SK-N-SH (cell line): ENCODE measurements around the gene ARTN. TPM values are rescaled to one million over a fixed set of nuclear protein-coding genes. Genes with fewer than 3 reads are reported as not detected.

Experiments
- CTCF ChIA-PET: fragments of 300-600, 350-600 bp; formaldehyde crosslinking; extraction: SDS; loops from one replicate; lab custom pipeline; 2021; lab: Yijun Ruan, JAX
- POLR2A ChIA-PET: fragments of 350-600 bp; sonication (Branson Sonifier 250); formaldehyde crosslinking; extraction: SDS; loops from one replicate; lab custom pipeline; 2020; ENCODE audit warnings: antibody characterized with exemption, inconsistent platforms; lab: Yijun Ruan, JAX
- DNase-seq: peaks from one replicate; pipeline ENCODE4 v3.0.0; 2012
- H2AFZ ChIP-seq: fragments of 200-600 bp; sonication (generic); 2 replicates; pipeline ENCODE4 v1.8.1; 2016; ENCODE audit warnings: antibody characterized with exemption, mild to moderate bottlenecking, low read depth
- H3F3A ChIP-seq: fragments of 200-600 bp; sonication (generic); replicated peaks from 2 replicates; pipeline ENCODE3; 2016; ENCODE audit warnings: antibody characterized with exemption, mild to moderate bottlenecking; ENCODE audit not compliant: insufficient read depth
- H3K27ac ChIP-seq, 2 experiments: fragments of 200-500 bp in 1 of 2; fragments of 200-600 bp in 1 of 2; sonication (Bioruptor generic) in 1 of 2; sonication (generic), shearing (Covaris generic) in 1 of 2; 2 replicates each; pipeline versions ENCODE4 v1.5.1 to v1.6.1; 2014 to 2016; ENCODE audit warnings: low read depth in 2 of 2, inconsistent platforms in 1 of 2, low read length in 1 of 2, mild to moderate bottlenecking in 1 of 2, mixed read lengths in 1 of 2
- H3K27me3 ChIP-seq: fragments of 200-600 bp; sonication (generic), shearing (Covaris generic); 2 replicates; pipeline ENCODE4 v1.6.1; 2016; ENCODE audit warnings: mixed run types; ENCODE audit not compliant: insufficient read depth
- H3K36me3 ChIP-seq, 2 experiments: fragments of 200-500 bp in 1 of 2; fragments of 200-600 bp in 1 of 2; sonication (Bioruptor generic) in 1 of 2; sonication (generic) in 1 of 2; replicated peaks in 1 of 2; 2 replicates each; pipeline versions ENCODE3 to v1.5.1; 2014 to 2016; ENCODE audit warnings: low read length in 1 of 2, mild to moderate bottlenecking in 1 of 2; ENCODE audit not compliant: insufficient read depth in 2 of 2, control insufficient read depth in 1 of 2
- H3K4me1 ChIP-seq, 2 experiments: fragments of 200-500 bp in 1 of 2; fragments of 200-600 bp in 1 of 2; sonication (Bioruptor generic) in 1 of 2; sonication (generic), shearing (Covaris generic) in 1 of 2; 2 replicates each; pipeline versions ENCODE4 v1.5.1 to v1.6.1; 2014 to 2016; ENCODE audit warnings: low read depth in 1 of 2, low read length in 1 of 2, mixed run types in 1 of 2; ENCODE audit not compliant: insufficient read depth in 2 of 2, control insufficient read depth in 1 of 2
- H3K4me2 ChIP-seq: fragments of 200-600 bp; sonication (generic), shearing (Covaris generic); 2 replicates; pipeline ENCODE4 v1.6.1; 2017; ENCODE audit warnings: mixed run types
- H3K4me3 ChIP-seq, 2 experiments: fragments of 200-500 bp in 1 of 2; fragments of 200-600 bp in 1 of 2; sonication (Bioruptor generic) in 1 of 2; sonication (generic), shearing (Covaris generic) in 1 of 2; 2 replicates each; pipeline versions ENCODE4 v1.5.1 to v1.8.1; 2014 to 2016; ENCODE audit warnings: low read depth in 2 of 2, inconsistent platforms in 1 of 2, low read length in 1 of 2, mild to moderate bottlenecking in 1 of 2, mixed read lengths in 1 of 2, moderate library complexity in 1 of 2
- H3K79me2 ChIP-seq: fragments of 200-600 bp; sonication (generic); 2 replicates; pipeline ENCODE4 v1.8.1; 2017; ENCODE audit warnings: mild to moderate bottlenecking; ENCODE audit not compliant: insufficient read depth
- H3K9ac ChIP-seq: fragments of 200-600 bp; sonication (generic); 2 replicates; pipeline ENCODE4 v1.6.1; 2017; ENCODE audit warnings: mixed run types
- H3K9me2 ChIP-seq: fragments of 200-600 bp; sonication (generic); 2 replicates; pipeline ENCODE4 v1.6.1; 2017; ENCODE audit warnings: mixed run types
- H3K9me3 ChIP-seq: fragments of 200-600 bp; sonication (generic); 2 replicates; pipeline ENCODE4 v1.6.1; 2017; ENCODE audit warnings: mixed run types, mild to moderate bottlenecking, moderate library complexity
- H4K20me1 ChIP-seq: fragments of 200-600 bp; sonication (generic); 2 replicates; pipeline ENCODE4 v1.6.1; 2017; ENCODE audit warnings: mild to moderate bottlenecking, mixed run types; ENCODE audit not compliant: insufficient read depth
- EP300 ChIP-seq, 2 experiments: IDR thresholded peaks; 2 replicates each; pipeline versions ENCODE4 v1.4.0 to v1.6.1; 2012; ENCODE audit warnings: borderline replicate concordance in 1 of 2, low read depth in 1 of 2, low read length in 1 of 2
- EZH2phosphoT487 ChIP-seq: fragments of 200-600 bp; sonication (generic); IDR thresholded peaks from 2 replicates; pipeline ENCODE4 v1.6.1; 2017; ENCODE audit warnings: low read depth, mixed run types, mild to moderate bottlenecking, antibody characterized with exemption, moderate library complexity, borderline replicate concordance
- FOXM1 ChIP-seq: IDR thresholded peaks from 2 replicates; pipeline ENCODE4 v1.4.0; 2012; ENCODE audit warnings: low read depth, mild to moderate bottlenecking
- GATA2 ChIP-seq: sonication (generic); formaldehyde crosslinking; IDR thresholded peaks from 2 replicates; pipeline ENCODE4 v1.5.0; 2020; ENCODE audit warnings: mild to moderate bottlenecking, missing genetic modification reagents
- MXI1 ChIP-seq: IDR thresholded peaks from 2 replicates; pipeline ENCODE4 v1.6.1; 2012; ENCODE audit warnings: mild to moderate bottlenecking, low read depth, low read length, improper control_type of control experiment
- NRF1 ChIP-seq: IDR thresholded peaks from 2 replicates; pipeline ENCODE4 v1.6.1; 2012; ENCODE audit warnings: low read depth, mild to moderate bottlenecking, low read length
- POLR2AphosphoS5 ChIP-seq: IDR thresholded peaks from 2 replicates; pipeline ENCODE4 v1.6.1; 2012; ENCODE audit warnings: low read depth, low read length
- RCOR1 ChIP-seq: fragments of 150-350 bp; IDR thresholded peaks from 2 replicates; pipeline ENCODE4 v1.6.1; 2017; ENCODE audit warnings: antibody characterized with exemption, low read length
- RXRA ChIP-seq: IDR thresholded peaks from 2 replicates; pipeline ENCODE4 v1.4.0; 2012; ENCODE audit warnings: low read depth, mild to moderate bottlenecking, borderline replicate concordance
- TCF12 ChIP-seq: IDR thresholded peaks from 2 replicates; pipeline ENCODE4 v1.4.0; 2012
- TEAD4 ChIP-seq: IDR thresholded peaks from 2 replicates; pipeline ENCODE4 v1.4.0; 2012; ENCODE audit warnings: mild to moderate bottlenecking, borderline replicate concordance; ENCODE audit not compliant: insufficient read depth
- YY1 ChIP-seq: IDR thresholded peaks from 2 replicates; pipeline ENCODE4 v1.4.0; 2012; ENCODE audit warnings: low read depth, mild to moderate bottlenecking
- WGBS: methylation state at CpG from one replicate; pipeline ENCODE4 v1.1.6; 2017; ENCODE audit warnings: low lambda C conversion rate; 5-methylcytosine and 5-hydroxymethylcytosine counted together
- polyA plus RNA-seq, 3 experiments: library from polyadenylated mRNA; depleted of rRNA; stranded (reverse); fragments of >200 nt; gene quantifications; 2 replicates each; pipeline ENCODE4 v1.2.3, GENCODE V29; 2012
- TF ChIP-seq, protein P1 (sequence below): IDR thresholded peaks from 2 replicates; pipeline ENCODE4 v1.4.0; 2012; ENCODE audit warnings: low read depth, borderline replicate concordance
- TF ChIP-seq, protein P2 (sequence below): IDR thresholded peaks from 2 replicates; pipeline ENCODE4 v1.4.0; 2012; ENCODE audit warnings: low read depth
- TF ChIP-seq, protein P3 (sequence below): IDR thresholded peaks from 2 replicates; pipeline ENCODE4; 2012
- TF ChIP-seq, protein P4 (sequence below): IDR thresholded peaks from 2 replicates; pipeline ENCODE4 v1.4.0; 2012; ENCODE audit warnings: low read depth, borderline replicate concordance

ARTN gene
- polyA plus RNA-seq, 1 of the 3 experiments (the other 2 are of a cell fraction), result 0.69 TPM

DNA sequence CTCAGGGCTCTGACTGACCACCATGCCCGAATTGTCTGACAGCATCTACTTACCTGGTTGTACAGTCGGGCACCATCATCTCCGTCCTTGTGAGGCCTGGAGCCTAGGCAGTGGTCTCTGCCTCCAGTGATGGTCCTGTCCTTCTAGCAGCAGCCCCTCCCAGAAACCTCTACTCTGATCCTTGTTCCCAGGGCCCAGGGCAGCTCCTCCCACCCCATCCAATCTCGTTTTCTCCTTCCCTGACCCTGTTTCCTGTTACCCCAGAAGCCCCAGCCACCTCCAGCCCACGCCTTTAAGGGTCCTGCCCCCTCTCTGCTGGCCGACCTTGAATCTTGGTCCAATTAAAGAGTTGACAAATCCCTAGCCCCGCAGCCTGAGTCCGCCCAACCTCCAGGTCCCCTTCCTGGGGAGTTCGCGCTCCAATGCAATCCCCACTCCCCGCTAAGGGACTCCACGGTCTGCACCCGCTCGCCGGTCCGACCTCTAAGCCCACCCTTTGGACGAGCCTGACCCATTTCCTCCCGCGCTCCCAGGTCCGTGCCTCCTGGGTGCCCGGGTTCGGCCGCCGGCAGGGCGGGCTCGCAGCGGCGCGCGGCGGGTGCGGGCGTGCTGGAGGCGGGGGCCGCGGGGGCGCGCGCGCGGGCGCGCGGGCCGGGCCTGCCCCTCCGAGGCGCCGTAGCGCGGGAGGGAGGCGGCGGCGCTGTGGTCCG is 45.1 kb downstream of the ARTN start, which contains the start of gene B4GALT2:
Gene B4GALT2 (plus strand): TSS at position 660 of the 710 bp plus-strand sequence. CDS start 1,951 bp downstream, outside the sequence.
- Histone ChIP-seq H3K9me3 (no peaks in the 10 kb centered on the region), H3K9ac (peak within 1 kb of the TSS; percentile 82), H3K79me2 (peaks cover 75% of the 10 kb centered on the region), H4K20me1 (peaks cover 20% of the 10 kb centered on the region), H3K27me3 (no peaks in the 10 kb centered on the region), H2AFZ (peak within 1 kb of the TSS; percentile 79; the same call in 1 of the 2 replicates), H3K9me2 (no peaks in the 10 kb centered on the region), H3K4me3 (peak within 1 kb of the TSS; percentile 59 to 85), H3F3A (peaks cover 7% of the 10 kb centered on the region), H3K27ac (peak within 1 kb of the TSS; percentile 37 to 74), H3K36me3 (peaks cover 16 to 26% of the 10 kb centered on the region in 2 experiments), H3K4me1 (peaks cover 8 to 49% of the 10 kb centered on the region in 2 experiments; a peak in 1 of 4 replicates), H3K4me2 (peak within 1 kb of the TSS; percentile 94)
- ChIA-PET CTCF (interaction anchor here (0.9 to 1.2 kb wide), 3 partner anchors 33 to 216 kb away, joined by 3 to 5 read pairs (median 3); partner anchors contain the start of gene IPO13), POLR2A (no interaction called here)
- peak; percentile 94 for DNase-seq
- WGBS, result 10% methylated on average over 21 of the region's 54 CpGs
- TF ChIP-seq EZH2phosphoT487, result no peak
- TF ChIP-seq, protein P1, sequence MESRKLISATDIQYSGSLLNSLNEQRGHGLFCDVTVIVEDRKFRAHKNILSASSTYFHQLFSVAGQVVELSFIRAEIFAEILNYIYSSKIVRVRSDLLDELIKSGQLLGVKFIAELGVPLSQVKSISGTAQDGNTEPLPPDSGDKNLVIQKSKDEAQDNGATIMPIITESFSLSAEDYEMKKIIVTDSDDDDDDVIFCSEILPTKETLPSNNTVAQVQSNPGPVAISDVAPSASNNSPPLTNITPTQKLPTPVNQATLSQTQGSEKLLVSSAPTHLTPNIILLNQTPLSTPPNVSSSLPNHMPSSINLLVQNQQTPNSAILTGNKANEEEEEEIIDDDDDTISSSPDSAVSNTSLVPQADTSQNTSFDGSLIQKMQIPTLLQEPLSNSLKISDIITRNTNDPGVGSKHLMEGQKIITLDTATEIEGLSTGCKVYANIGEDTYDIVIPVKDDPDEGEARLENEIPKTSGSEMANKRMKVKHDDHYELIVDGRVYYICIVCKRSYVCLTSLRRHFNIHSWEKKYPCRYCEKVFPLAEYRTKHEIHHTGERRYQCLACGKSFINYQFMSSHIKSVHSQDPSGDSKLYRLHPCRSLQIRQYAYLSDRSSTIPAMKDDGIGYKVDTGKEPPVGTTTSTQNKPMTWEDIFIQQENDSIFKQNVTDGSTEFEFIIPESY, result no peak
- TF ChIP-seq NRF1, result no peak
- peak; percentile 35 for TF ChIP-seq POLR2AphosphoS5
- TF ChIP-seq MXI1, result no peak
- no peak for TF ChIP-seq FOXM1
- TF ChIP-seq, protein P2, sequence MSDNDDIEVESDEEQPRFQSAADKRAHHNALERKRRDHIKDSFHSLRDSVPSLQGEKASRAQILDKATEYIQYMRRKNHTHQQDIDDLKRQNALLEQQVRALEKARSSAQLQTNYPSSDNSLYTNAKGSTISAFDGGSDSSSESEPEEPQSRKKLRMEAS, result no peak

DNA sequence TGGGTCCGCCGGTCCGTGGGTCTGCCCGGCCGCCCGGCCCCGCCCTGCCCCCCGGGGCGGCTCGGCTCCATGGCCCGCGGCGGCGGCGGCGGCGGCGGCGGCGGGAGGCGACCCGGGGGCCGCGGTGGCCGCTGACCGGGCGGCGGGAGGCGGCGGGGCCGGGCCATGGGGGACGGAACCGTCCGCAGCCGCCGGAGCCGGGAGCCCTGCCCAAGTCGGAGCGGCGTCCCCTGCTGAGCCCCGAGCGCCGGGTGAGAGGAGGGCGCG is 45.6 kb downstream of the ARTN start:
- Histone ChIP-seq H3K36me3 (peaks cover 16 to 26% of the 10 kb centered on the region in 2 experiments), H3K27ac (peak overlapping the region; percentile 37 to 74; a peak in 3 of 4 replicates), H4K20me1 (peaks cover 20% of the 10 kb centered on the region), H3K9me3 (no peaks in the 10 kb centered on the region), H2AFZ (no peak overlapping the region), H3K4me3 (peak overlapping the region; percentile 59 to 71), H3K27me3 (no peaks in the 10 kb centered on the region), H3K4me2 (peak overlapping the region; percentile 94; the same call in 1 of the 2 replicates), H3F3A (peaks cover 4% of the 10 kb centered on the region), H3K4me1 (peaks cover 6 to 44% of the 10 kb centered on the region in 2 experiments; a peak in 1 of 4 replicates), H3K9me2 (no peaks in the 10 kb centered on the region), H3K79me2 (peaks cover 75% of the 10 kb centered on the region), H3K9ac (peak overlapping the region; percentile 81; the same call in 1 of the 2 replicates)
- CTCF ChIA-PET, result interaction anchor here (1.6 kb wide), 1 partner anchor 11 kb away, joined by 10 read pairs; no protein-coding TSS in a partner anchor
- no peak for DNase-seq
- WGBS, result 0% methylated on average over 4 of the region's 45 CpGs
- TF ChIP-seq NRF1, result no peak
- TF ChIP-seq TEAD4, result no peak
- no peak for TF ChIP-seq RCOR1
- TF ChIP-seq YY1, result no peak
- TF ChIP-seq, protein P1, result no peak
- TF ChIP-seq, protein P3, sequence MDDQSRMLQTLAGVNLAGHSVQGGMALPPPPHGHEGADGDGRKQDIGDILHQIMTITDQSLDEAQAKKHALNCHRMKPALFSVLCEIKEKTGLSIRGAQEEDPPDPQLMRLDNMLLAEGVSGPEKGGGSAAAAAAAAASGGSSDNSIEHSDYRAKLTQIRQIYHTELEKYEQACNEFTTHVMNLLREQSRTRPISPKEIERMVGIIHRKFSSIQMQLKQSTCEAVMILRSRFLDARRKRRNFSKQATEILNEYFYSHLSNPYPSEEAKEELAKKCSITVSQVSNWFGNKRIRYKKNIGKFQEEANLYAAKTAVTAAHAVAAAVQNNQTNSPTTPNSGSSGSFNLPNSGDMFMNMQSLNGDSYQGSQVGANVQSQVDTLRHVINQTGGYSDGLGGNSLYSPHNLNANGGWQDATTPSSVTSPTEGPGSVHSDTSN, result no peak
- TF ChIP-seq TCF12, result no peak
- no peak for TF ChIP-seq EP300 (IDR thresholded peaks at IDR 0.05; ENCODE audit: borderline replicate concordance in 1 of 2, low read depth in 1 of 2, low read length in 1 of 2)
- TF ChIP-seq, protein P4, sequence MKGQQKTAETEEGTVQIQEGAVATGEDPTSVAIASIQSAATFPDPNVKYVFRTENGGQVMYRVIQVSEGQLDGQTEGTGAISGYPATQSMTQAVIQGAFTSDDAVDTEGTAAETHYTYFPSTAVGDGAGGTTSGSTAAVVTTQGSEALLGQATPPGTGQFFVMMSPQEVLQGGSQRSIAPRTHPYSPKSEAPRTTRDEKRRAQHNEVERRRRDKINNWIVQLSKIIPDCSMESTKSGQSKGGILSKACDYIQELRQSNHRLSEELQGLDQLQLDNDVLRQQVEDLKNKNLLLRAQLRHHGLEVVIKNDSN, result no peak
- TF ChIP-seq GATA2 (CRISPR knock-in tag), result no peak
- TF ChIP-seq, protein P2, result no peak
- no peak for TF ChIP-seq RXRA
- POLR2A ChIA-PET, result no interaction called here
